ENCODE results near the gene OR2D2. TPM values are rescaled to one million over a fixed set of nuclear protein-coding genes. Genes with fewer than 3 reads are reported as not detected.
"Not testable (repeated sequence)": the region's sequence is repeated elsewhere in the genome, so short reads cannot be mapped to it uniquely, and the experiment has no call there.

The OR2D2 gene
- total RNA-seq, 4 donors from 2014 or later: 0.72 to 0.76 TPM; not detected in 2

GRCh38 chr11:6856871-6857270 is 35.4 kb downstream of the OR2D2 start:
- 55% methylated on average over 3 of the region's 3 CpGs for WGBS

DNA sequence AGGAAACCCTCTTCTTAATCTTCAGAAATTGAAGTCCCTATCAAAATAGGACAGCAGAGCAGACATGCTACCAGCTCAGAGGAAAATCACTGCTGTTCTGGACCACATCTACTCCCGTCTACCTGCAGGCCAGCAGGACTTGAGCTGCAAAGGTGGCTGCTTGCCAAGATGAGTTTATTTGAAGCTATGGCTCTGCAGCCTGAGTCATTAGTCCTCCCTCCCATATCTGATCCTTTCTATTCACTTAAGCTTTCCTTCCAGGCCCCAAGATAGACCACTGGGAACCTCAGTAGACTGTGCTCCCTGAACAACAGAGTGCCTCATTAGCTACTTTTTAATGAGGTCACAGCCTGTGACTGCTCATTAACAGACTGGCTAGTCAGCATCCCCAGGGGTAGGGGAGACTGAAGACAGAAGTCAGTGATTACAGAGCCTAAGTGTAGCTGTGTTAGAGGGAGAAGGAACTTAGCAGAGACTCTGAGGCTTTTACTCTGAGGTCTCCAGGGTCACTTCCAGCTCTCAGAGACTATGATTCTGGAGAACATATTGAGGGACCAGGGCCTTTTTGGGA is 36.2 kb downstream of the OR2D2 start:
- H3K9me3 ChIP-seq: peaks cover 5% of the 10 kb centered on the region

More at GRCh38 chr11:6856871-6857270, 35.4 kb downstream of the OR2D2 start:
- no peaks in the 10 kb centered on the region for H3K27me3 ChIP-seq
- no peaks in the 10 kb centered on the region for H3K4me1 ChIP-seq
- H3K27ac ChIP-seq: no peak overlapping the region
- peaks cover 5% of the 10 kb centered on the region for H3K9me3 ChIP-seq
- TF ChIP-seq EP300 (IDR thresholded peaks at IDR 0.05) (no peak), CTCF (IDR thresholded peaks at IDR 0.05) (no peak), POLR2A (IDR thresholded peaks at IDR 0.05) (no peak), POLR2AphosphoS5 (IDR thresholded peaks at IDR 0.05) (no peak)
- H3K4me3 ChIP-seq: no peak overlapping the region
- H3K36me3 ChIP-seq: no peaks in the 10 kb centered on the region
- no peak for DNase-seq (ENCODE audit: low spot score in 2 of 2)

GRCh38 chr11:6854801-6855200 is 37.5 kb downstream of the OR2D2 start:
- not testable (repeated sequence) for H3K36me3 ChIP-seq; H3K9me3 ChIP-seq; H3K27ac ChIP-seq; DNase-seq (ENCODE audit: low spot score in 2 of 2); H3K27me3 ChIP-seq; H3K4me1 ChIP-seq; H3K4me3 ChIP-seq
- WGBS: 90% methylated on average over 6 of the region's 6 CpGs

More for the DNA sequence above, 36.2 kb downstream of the OR2D2 start:
- Histone ChIP-seq H3K36me3 (no peaks in the 10 kb centered on the region), H3K4me1 (no peaks in the 10 kb centered on the region), H3K27me3 (no peaks in the 10 kb centered on the region), H3K4me3 (no peak overlapping the region), H3K27ac (no peak overlapping the region)
- no peak for DNase-seq (ENCODE audit: low spot score in 2 of 2)
- 18% methylated on average over 1 of the region's 1 CpG for WGBS
- TF ChIP-seq POLR2A (IDR thresholded peaks at IDR 0.05) (no peak), CTCF (IDR thresholded peaks at IDR 0.05) (no peak), POLR2AphosphoS5 (IDR thresholded peaks at IDR 0.05) (no peak), EP300 (IDR thresholded peaks at IDR 0.05) (no peak)

GRCh38 chr11:6850526-6850925 is 41.8 kb downstream of the OR2D2 start:
- Histone ChIP-seq H3K4me1 (no peaks in the 10 kb centered on the region), H3K27me3 (no peaks in the 10 kb centered on the region), H3K27ac (no peak overlapping the region), H3K9me3 (peaks cover 5% of the 10 kb centered on the region), H3K36me3 (no peaks in the 10 kb centered on the region), H3K4me3 (no peak overlapping the region)
- TF ChIP-seq EP300 (IDR thresholded peaks at IDR 0.05): no peak
- no peak for TF ChIP-seq POLR2A (IDR thresholded peaks at IDR 0.05)
- no peak for TF ChIP-seq CTCF (IDR thresholded peaks at IDR 0.05)
- no peak for TF ChIP-seq POLR2AphosphoS5 (IDR thresholded peaks at IDR 0.05)
- 88% methylated on average over 2 of the region's 2 CpGs for WGBS
- DNase-seq (ENCODE audit: low spot score in 2 of 2): no peak

DNA sequence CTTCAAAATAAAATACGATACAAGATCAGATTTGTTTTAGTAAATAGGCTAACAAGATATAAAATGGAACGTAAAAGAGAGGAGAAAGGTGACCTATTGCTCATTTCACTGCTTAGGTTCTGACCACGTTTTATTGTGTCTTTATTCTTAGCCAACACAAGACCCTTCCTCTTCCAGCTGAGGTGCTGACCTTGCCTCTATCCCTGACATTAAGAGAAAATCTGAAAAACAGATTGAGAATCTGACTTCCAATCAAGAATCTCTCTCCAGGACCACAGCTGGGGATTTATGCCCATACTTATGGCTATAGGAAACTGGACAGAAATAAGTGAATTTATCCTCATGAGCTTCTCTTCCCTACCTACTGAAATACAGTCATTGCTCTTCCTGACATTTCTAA is 46.9 kb downstream of the OR2D2 start, which contains the start of gene OR10A5:
Gene OR10A5 (plus strand): TSS at position 301 of the 400 bp plus-strand sequence. CDS start 0 bp downstream, at position 301.
- WGBS: 81% methylated on average over 3 of the region's 3 CpGs
- H3K4me1 ChIP-seq: no peaks in the 10 kb centered on the region
- H3K36me3 ChIP-seq: no peaks in the 10 kb centered on the region
- no peaks in the 10 kb centered on the region for H3K9me3 ChIP-seq
- H3K4me3 ChIP-seq: no peak within 1 kb of the TSS
- no peak for TF ChIP-seq CTCF (IDR thresholded peaks at IDR 0.05)
- no peak within 1 kb of the TSS for H3K27ac ChIP-seq
- DNase-seq (ENCODE audit: low spot score in 2 of 2): no peak
- H3K27me3 ChIP-seq: no peaks in the 10 kb centered on the region

GRCh38 chr11:6844356-6844755 is 47.9 kb downstream of the OR2D2 start:
- TF ChIP-seq EP300 (IDR thresholded peaks at IDR 0.05): no peak
- TF ChIP-seq POLR2A (IDR thresholded peaks at IDR 0.05): no peak
- 87% methylated on average over 5 of the region's 5 CpGs for WGBS
- no peak for DNase-seq (ENCODE audit: low spot score in 2 of 2)
- Histone ChIP-seq H3K4me1 (no peaks in the 10 kb centered on the region), H3K27me3 (no peaks in the 10 kb centered on the region), H3K27ac (no peak overlapping the region), H3K4me3 (no peak overlapping the region), H3K9me3 (no peaks in the 10 kb centered on the region), H3K36me3 (no peaks in the 10 kb centered on the region)

All from suprapubic skin (tissue), 4 donors.